Eye (tissue), 1 donor: Measurements from ENCODE around the gene SHROOM1.
"Not testable (repeated sequence)": the region's sequence is repeated elsewhere in the genome, so short reads cannot be mapped to it uniquely, and the experiment has no call there.

Experiments
- DNase-seq: peaks from one replicate; pipeline ENCODE4 v3.0.0-alpha.2; 2015

The SHROOM1 gene, protein sequence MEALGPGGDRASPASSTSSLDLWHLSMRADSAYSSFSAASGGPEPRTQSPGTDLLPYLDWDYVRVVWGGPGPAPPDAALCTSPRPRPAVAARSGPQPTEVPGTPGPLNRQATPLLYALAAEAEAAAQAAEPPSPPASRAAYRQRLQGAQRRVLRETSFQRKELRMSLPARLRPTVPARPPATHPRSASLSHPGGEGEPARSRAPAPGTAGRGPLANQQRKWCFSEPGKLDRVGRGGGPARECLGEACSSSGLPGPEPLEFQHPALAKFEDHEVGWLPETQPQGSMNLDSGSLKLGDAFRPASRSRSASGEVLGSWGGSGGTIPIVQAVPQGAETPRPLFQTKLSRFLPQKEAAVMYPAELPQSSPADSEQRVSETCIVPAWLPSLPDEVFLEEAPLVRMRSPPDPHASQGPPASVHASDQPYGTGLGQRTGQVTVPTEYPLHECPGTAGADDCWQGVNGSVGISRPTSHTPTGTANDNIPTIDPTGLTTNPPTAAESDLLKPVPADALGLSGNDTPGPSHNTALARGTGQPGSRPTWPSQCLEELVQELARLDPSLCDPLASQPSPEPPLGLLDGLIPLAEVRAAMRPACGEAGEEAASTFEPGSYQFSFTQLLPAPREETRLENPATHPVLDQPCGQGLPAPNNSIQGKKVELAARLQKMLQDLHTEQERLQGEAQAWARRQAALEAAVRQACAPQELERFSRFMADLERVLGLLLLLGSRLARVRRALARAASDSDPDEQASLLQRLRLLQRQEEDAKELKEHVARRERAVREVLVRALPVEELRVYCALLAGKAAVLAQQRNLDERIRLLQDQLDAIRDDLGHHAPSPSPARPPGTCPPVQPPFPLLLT

DNA sequence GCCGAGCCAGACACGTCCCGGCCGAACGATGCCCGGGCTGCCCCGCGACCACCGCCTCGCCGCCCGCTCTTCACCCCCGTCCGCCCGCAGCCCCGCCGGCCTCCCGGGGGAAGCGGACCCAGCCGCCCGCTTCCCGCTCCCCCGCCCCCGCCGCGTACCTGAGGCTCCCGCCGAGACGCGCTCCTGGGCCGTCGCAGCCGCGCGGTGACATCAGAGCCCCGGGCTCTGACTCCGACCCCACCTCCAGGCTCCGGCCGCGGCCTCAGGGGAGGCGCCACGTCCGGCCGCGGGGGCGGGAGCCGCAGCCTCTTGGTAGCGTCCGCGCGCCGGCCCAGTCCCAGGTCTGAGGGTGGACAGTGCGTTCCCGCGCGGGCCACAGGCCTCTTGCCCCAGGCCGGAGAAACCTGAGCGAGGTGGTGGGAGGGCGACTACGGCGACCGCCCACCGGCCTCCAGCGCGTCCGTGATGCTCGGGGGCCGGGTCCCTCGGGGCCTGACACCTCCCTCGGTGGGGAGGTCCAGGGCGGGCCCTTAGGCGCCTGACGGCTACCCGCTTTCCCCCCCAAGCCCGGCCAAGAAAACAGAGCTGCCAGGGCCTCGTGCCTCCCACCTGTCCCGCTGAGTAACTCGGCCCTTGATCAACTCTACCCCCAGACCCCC is at the start of gene SHROOM1:
SHROOM1 (minus strand) TSS at position 212 of the 659 bp plus-strand sequence. CDS start 4,507 bp downstream, outside the sequence.
- DNase-seq: peak; percentile 69

DNA sequence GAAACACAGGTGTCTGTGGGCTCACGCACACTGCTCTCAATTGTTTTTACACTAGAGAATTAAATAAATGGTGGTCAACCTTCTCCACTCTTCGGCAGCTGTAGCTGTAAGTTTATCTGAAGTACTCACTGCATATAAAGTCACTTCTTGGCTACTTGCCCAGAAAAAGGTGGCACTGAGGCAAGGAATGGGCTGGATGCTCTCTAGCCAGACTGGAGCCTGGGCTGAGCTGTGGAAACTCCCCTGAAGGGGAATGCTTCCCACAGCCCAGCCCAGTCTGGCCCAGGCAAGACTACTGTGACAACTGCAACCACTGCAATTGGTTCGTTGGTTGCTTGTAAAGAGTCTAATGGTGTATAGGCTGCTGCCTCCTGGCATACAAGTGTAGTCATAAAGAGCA is 47.5 kb upstream of the SHROOM1 start:
- DNase-seq: no peak

DNA sequence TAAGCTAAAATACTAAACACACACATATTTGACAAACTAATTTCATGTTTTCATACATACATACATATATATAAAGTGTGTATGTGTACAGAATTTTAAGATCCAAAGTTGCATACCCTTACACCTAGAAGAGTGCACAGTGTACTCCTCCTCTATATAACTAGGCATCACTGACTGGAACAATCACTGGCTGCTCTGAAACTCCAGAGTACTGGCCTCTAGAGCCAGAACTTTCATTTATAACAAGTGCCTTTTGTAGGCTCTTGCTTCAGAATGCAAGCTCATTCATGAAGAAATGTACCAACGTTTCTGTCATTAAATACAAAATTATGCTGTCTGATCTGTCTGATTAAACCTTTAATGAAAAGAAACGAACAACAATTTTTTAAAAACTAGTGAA is 47.0 kb upstream of the SHROOM1 start:
- DNase-seq: no peak

GRCh38 chr5:132876020-132876759 is 45.7 kb upstream of the SHROOM1 start:
- no peak for DNase-seq

- no peak for DNase-seq
These were observed 43.5 kb upstream of the SHROOM1 start for GRCh38 chr5:132873930-132874271.

GRCh38 chr5:132873119-132873929 is 42.9 kb upstream of the SHROOM1 start, which contains the start of gene LEAP2:
LEAP2 (plus strand) TSS chr5:132873668; CDS start chr5:132873695, 27 bp downstream.
- DNase-seq: no peak

DNA sequence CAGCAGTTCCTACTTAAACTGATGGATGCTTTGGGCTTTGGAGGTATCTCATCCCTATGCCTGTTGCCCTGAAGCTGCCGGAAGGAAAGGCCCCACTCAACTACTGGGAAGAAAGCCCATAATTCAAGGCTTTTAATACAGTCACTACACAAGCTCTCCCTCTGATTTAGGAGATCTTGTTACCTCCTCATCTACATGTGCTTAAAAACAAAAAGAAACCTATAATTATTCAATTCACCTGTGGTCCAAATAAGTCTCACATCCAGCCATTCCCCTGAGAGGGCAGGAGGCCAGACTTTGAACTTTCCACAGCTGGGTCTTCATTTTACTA is 42.3 kb upstream of the SHROOM1 start:
- no peak for DNase-seq

DNA sequence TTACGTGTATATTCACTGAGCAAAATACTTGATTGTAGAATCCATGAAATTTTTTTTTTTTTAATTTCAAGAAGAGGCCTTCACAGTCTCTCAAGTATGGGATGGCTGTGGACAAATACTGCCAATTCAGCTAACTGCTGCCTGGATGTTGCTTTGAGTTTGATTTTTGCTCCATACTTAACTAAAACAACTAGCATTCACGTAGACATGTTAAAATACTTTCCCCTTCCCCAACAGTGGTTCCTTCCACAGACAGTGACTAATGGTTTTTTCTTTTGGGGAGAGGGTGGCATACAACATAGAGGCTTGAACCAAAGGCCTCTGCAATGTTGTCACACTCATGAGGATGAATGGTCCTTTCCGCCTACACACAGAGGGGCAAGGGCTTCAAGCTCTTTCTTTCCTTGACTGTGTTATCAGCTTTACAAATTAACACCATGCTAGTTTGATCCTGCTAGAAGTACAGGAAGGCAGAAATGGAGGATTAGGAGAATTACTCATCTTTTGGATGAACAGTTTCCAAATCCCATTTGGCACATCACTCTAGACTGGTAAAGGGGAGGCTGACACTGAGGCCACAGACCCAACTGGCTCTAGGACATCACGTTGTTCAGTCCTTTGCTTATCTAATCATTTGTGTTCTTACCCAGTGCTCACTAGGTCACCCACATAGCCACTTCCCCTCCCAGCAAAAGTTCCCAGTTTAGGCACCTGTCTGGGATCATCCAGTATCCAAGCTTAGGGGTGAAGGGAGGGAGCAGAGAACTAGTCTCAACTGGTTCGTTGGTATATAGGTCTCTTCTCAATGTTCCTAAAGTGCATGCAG is 41.2 kb upstream of the SHROOM1 start:
- DNase-seq: no peak

GRCh38 chr5:132870801-132871200 is 40.4 kb upstream of the SHROOM1 start:
- no peak for DNase-seq

- DNase-seq: no peak
These were observed 38.3 kb upstream of the SHROOM1 start for GRCh38 chr5:132868754-132869153.

DNA sequence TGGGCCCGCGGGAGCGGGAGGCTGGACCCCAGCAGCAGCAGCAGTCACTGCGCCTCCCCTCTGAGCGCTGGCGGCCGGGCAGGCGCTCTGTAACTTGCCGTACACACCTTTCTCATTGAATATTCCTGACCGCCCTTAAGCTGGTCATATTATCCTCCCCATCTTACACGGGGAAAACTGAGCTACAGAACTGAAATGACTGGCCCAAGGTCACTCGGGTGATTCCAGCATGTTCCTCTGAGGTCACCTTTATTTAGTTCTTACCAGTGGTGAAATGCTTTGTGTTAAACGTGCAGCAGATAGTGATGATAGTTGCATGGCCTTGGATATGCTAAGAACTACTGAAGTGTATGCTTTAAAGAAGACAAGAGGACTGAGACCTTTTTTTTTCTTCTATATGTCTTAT is 36.6 kb upstream of the SHROOM1 start:
- DNase-seq: no peak

- peak; percentile 100 for DNase-seq
These were observed 36.0 kb upstream of the SHROOM1 start, which contains the start of the genes GDF9 and UQCRQ for GRCh38 chr5:132866342-132867045. GDF9 (minus strand) TSS chr5:132866469; CDS start chr5:132864533, 1,936 bp downstream. UQCRQ (plus strand) TSS chr5:132866642; CDS start chr5:132866882, 240 bp downstream.

DNA sequence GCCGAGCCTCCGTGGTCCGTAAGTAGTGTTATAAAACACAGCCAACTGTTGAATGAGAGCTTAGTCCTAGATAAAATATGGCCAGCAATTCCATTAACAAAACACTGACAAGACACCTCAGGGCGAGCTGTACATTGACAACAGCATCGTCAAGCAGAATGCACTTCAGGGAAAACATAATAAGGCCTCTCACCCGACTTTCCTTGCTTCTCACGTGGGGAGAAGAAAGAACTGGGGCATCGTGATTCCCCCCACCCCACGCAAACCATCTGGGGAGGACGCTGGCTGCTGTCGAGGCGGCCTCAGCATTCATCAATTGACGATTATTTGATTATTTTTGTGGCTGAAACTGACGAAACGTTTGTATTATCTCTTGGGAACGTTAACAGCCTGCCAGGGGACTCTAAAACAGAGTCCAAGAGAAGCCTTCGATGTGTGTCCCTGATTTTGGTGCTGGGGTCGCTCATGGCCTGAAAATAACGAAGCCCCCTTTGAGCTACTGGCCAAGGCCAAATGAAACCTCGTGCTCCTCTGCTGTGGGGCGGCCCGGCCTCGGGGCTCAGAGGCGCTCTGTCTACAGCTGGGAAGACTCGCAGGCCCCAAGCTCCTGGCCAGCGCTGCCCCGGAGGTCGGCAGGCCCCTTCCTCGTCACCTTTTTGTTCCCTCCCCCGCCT is 35.4 kb upstream of the SHROOM1 start:
- no peak for DNase-seq

DNA sequence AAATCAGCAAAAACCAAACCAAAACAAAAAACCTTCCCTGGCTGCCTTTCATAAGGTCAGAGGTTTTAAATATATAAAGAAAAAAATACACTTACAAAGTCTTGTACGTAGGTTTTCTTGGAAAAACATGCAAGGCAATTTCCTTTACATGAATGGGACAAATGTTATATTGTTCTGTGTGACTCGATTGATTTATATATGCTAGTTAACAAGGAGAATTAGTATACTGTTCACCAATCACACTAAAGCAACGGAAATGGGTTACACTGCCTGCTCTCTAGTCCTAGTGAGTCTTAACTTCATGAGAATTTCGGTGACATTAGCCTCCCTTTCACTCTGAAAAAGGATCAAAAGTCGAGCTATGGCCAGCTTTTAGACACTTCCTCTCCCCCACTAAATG is 30.3 kb upstream of the SHROOM1 start:
- no peak for DNase-seq

DNA sequence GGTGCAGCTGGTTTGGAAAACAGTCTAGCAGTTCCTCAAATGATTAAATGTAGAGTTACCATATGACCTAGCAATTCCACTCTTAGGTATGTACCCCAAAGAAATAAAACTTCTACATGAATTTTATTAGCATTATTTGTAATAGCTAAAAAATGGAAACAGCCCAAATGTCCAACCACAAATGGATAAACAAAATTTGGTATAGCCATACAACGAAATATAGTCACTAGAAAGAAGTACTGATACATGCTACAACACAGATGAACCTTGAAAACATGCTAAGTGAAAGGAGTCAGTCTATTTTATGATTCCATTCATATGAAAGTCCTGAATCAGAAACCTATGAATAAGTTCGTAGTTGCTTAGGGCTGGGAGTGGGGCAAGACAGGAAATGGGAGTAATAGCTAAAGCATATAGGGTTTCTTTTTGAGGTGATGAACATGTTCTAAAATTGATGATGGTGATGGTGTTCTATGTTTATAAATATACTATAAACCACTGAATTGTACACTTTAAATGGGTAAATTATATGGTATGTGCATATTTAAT is 29.5 kb upstream of the SHROOM1 start:
- no peak for DNase-seq

- DNase-seq: no peak
These were observed 25.6 kb upstream of the SHROOM1 start for GRCh38 chr5:132856011-132856410.

DNA sequence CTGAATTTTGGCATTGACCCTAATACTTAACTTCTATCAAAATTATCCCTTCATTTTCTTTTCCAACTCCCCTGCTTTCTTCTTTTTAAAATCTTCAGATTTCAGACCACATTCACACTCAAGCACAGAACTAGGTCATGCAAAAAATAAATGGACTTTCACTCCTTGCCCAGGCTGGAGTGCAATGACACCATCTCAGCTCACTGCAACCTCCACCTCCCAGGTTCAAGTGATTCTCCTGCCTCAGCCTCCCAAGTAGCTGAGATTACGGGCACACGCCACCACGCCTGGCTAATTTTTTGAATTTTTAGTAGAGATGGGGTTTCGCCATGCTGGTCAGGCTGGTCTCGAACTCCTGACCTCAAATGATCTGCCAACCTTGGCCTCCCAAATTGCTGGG is 24.5 kb upstream of the SHROOM1 start:
- DNase-seq: not testable (repeated sequence)

DNA sequence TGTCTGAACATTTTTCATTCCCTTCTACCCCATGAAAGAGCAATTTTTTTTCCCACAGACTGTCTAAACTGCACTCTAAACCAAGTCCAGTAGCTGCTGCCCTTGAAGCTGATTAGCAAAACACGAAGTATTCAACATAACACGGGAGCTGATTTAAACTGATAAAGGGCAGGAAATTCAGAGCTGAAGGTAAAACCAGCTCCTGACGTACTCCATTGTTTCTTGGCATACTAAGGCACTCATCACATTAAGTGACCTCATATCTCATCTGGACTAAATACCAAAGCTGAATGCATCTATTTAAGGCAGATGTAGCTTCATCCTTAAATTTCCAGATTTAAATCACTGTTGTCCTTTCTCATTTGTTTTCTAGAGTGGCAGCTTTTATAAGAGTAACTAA is 23.9 kb upstream of the SHROOM1 start:
- DNase-seq: no peak

DNA sequence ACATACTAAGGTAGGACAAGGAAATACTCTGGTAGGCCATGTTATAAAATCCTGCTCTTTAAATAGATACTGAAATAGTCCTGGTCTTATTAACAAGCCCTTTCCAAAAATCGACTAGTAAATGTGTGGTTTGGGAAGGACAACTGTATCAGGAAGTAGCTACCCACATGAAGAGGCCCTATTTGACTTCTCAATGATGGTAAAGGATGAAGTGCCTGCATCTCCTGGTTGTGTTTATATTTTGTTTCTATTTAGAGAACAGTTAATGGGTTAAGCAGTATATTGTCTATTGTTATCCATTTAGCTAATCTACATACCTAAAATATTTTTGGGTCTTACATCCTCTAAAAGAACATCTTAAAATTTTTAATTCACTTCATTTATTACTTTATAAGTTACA is 23.3 kb upstream of the SHROOM1 start:
- no peak for DNase-seq
